GM18517 (cell line): ENCODE data around the gene SKOR2.

Experiments used
- ATAC-seq: cut with Tn5 transposase; IDR thresholded peaks from one replicate; pipeline ENCODE4 v1.9.1; 2021; ENCODE audit warnings: mild to moderate bottlenecking, moderate library complexity; ENCODE audit not compliant: unreplicated experiment

The SKOR2 gene

DNA sequence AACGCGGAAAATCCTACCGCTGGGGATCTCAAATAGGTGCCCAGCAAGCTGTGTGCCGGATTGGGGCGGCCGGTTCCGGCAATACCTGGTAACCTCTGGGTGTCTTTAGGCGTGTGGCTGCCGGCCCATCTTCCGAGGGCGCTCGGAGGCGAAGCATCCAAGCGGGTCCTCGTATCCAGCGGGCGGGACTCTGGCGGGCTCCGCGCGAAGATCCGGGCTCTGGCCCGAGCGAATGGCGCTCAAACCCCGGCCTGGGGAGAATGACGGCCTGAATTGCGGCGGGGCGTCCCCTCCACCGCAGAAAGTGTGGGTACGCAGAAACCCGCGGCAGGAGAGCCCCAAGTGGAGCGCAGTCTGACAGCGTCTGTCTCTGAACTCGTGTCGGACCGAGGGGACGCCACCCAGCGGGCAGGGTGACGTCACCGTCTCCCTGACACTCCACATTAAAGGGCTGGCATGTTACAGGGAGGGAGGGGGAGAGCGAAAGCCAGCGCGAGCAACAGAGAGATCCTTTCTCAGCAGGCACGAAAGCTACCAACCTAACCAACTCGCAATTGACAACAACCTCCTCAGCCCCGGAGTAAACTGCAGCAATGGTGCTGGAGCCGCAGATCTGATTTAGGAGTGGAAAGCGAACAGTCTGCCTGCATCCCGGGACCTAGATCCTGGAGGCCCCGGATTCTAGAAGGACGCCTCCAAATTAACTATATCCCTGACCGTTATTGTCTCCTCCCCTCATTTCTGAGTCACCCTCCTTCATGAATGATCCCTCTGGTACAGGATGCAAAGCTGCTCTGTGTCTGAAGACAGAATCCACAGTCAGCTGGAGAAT, at the start of gene SKOR2:
TSS of gene SKOR2 (minus strand) at position 372 of the 832 bp plus-strand sequence. CDS start 2,477 bp downstream, outside the sequence.
- no peak for ATAC-seq

DNA sequence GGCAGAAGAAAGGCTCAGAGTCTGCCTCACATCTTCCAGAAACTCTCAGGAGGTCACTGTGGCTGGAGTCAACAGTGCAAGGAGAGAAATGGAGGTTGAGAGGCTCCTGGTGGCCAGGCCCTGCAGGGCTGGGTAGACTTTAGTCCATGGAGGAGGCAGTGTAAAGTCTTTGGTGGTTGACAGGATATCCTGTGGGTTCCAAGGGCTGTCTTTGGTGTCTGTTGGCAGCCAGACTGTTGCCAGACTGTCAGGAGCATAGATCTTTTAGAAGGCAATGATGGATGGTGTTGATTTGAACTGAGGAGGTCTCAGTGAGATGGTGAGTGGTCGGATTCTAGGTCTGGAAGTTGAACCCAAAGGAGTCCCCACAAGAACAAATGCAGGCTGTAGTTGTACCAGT, 45.0 kb upstream of the SKOR2 start:
- no peak for ATAC-seq

DNA sequence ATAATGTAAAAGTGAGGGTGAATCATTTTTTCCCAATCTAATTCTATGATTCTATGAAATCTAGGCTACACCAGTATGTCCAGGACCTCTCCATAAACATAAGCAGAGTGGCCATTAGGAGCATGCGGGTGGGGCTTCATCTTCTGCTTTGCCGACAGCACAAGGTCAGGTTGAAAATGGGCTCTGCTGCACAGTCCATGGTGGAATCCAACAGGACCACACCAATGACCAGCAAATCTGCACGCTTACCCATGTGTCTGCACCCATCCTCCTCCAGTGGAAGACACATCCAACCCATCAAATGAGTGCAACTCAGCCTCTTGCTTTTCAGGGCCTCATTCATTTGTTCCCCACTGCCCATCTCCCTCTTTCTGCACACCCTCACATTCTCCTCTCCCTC, 43.3 kb upstream of the SKOR2 start:
- no peak for ATAC-seq

DNA sequence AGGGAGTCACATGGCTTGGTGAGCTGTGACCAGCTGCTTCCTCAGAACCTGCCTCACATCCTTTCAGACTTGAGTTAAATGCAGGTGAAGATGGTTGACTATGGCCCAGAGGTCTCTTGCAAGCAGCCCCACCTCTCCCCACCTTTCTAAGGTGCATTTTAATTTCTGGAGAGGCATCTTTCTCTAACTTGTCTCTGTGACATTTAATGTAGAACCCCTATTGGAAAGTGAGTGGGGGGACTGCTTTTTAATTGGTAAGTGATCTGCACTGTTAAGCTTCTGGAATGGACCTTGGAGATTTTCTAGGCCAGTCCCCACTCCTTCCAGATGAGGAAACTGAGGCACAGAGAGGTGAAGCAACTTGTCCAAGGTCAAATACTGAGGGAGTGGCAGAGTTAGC, 37.3 kb upstream of the SKOR2 start:
- no peak for ATAC-seq

DNA sequence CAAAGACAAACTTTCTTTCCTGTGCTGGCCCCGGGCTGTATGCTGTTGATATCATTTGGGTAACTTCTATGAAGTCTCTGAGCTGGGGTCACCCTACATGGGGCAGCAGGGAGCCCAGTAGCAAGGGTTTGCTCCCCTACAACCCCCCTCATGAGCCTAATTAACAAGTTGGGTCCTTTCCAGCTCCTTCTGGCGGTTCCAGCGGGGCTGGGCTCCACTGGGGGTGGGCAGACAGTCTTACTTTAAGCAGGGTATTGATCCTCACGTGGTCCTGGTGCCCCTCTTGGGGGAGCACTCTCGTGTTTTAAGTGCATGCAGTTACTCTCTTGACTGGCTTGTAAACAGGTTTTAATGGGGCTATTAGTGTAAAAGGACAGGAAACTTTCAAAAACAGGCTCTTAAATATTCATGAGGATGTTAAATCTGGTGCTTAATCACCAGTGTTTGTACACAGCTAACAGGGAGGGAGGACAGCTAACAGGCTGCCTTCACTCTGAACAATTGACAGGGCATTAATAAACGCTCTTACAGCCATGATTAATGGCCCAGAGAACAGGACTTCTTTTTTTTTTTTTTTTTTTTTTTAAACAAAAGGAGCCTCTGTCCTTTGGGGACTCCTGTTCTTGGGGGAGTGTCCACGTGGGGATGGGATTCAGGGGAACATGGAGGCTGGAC, 36.6 kb upstream of the SKOR2 start:
- ATAC-seq = no peak

- no peak for ATAC-seq
These were observed 35.4 kb upstream of the SKOR2 start for GRCh38 chr18:47286776-47287410.

- no peak for ATAC-seq
These were observed 34.0 kb upstream of the SKOR2 start for GRCh38 chr18:47285456-47285855.

DNA sequence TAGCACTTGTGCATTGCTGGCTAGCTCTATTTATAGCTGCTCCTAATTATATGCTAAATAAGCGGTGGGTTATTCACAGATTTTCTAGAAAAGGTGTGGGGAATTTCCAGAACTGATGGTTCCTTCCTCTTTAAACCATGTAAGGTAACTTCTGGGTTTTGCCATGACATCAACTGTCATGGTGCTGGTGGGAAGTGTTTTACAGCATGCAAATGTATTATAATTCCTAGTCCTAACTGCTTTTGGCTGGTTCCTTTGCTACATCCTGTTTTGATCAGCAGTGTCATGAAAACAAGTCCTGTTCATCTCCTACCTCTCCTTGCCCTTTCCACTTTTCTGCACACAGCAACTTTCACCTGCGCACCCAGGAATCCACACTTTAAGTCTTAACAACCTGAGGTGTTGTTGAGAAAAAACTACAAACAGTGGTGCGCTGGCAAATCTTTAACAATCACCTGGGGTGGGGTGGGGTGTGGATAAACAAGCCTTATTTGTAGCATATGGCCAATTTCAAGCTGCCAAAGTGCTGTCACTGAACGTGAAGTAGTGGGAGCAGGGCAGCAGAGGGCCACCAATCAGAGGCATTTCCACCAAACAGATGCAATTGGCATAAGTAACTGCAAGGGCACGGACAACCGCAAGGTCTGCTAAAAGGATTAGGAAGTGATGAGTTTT, 33.4 kb upstream of the SKOR2 start:
- ATAC-seq = no peak

DNA sequence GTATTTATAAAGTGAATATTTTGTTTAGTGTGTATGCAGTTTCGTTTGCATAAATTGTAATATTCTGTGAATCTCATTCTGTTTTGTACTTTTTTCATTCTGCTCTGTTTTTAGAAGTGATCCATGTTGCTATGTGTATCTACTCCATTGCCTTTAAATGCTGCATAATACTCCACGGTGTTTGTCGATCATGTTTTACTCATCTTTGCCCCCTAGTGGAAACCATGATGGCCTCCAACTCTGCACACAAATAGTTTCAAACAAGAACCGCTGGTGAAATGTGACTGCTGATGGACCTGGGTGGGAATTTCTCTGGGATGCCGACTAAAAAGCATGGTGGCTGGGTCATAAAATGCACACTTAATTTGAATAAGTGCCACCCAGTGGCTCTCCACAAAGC, 32.0 kb upstream of the SKOR2 start:
- no peak for ATAC-seq

GRCh38 chr18:47280121-47280520, 28.7 kb upstream of the SKOR2 start:
- no peak for ATAC-seq

- no peak for ATAC-seq
These were observed 23.5 kb upstream of the SKOR2 start for GRCh38 chr18:47274961-47275360.

- ATAC-seq = no peak
These were observed 13.7 kb upstream of the SKOR2 start for GRCh38 chr18:47265197-47265596.

DNA sequence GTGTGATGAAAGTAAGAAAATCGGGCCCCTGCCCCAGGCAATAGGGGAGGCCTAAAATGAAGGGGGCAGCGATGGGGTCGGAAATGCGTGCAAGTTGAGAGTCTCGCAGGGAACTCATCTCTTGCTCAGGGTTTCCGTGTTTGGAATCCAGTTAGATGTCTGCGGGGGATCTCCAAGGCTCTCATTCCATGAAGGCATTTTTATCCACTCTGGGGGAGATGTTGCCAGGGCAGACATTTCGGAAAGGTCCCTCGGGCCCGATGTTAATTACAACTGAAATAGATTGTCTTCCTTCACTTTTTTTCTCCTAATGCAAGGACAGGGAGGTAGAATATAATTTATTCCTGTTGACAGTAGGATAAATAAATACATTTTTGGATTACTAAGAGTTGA, 12.8 kb upstream of the SKOR2 start:
- ATAC-seq = no peak

DNA sequence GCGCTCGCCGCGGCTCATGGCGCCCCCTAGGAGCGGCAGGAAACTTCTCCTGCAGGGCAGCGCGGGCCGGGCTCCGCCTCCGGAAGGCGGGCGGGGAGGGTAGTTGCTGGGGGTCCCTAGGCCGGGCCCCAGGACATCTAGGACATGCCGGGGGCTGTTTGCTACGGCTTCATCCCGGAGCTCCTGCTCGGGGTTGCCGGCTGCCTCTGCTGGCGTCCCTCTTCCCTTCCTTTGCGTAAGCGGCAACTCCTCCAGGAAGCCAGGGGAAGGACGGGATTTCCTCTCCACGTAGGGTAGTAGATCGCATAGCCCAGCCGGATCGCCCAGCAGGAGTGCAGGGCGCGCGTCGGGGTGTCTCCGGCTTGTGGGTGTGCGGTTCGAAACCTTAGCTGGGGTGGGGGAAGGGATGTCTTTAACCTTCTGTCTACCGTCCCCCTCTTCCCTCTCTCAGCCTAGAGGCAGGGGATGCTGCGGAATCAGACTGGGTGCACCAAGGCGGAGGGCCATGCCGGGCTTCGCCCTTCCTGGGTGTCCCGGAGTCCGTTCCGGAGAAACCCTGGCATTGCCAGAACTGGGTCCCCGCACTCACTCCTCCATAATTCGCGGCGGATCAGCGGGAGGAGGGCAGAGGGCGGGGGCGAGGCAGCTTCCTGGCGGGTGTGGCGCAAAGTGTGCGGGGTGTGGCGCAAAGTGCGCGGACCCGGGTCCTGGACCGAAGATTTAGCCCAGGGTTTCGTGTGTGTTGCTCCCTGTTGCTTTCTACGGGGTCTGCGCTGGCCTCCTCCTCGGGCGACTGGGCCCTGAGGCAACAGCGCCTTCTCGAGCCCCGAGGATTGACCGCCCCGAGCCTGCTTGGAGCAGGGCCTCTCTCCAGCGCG, 12.2 kb upstream of the SKOR2 start:
- no peak for ATAC-seq

- no peak for ATAC-seq
These were observed 11.6 kb upstream of the SKOR2 start for GRCh38 chr18:47263150-47263429.

GRCh38 chr18:47262301-47263149, 11.1 kb upstream of the SKOR2 start:
- no peak for ATAC-seq

DNA sequence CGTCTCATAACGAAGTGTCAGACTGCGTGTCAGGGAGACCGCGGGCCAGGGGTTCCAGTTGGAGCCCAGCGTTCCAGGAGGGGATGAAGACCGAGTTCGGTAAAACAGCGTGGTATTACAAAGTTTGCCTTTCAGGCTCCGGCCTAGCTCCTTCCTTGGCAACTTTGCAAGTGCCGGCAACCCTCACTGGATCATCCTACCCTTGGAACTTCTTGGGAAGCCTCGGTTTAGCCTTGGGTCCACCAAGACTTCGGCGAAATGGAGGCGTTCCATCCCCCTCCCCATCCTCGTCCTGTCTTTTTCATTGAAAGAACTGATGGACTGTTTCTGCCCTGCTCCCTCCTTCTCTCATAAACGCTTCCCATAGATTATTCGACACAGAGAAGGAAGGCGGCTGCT, 10.4 kb upstream of the SKOR2 start:
- no peak for ATAC-seq

GRCh38 chr18:47260924-47261701, 9.7 kb upstream of the SKOR2 start:
- ATAC-seq = no peak
